ENCODE data around the gene ARHGAP45.

Gene ARHGAP45

DNA sequence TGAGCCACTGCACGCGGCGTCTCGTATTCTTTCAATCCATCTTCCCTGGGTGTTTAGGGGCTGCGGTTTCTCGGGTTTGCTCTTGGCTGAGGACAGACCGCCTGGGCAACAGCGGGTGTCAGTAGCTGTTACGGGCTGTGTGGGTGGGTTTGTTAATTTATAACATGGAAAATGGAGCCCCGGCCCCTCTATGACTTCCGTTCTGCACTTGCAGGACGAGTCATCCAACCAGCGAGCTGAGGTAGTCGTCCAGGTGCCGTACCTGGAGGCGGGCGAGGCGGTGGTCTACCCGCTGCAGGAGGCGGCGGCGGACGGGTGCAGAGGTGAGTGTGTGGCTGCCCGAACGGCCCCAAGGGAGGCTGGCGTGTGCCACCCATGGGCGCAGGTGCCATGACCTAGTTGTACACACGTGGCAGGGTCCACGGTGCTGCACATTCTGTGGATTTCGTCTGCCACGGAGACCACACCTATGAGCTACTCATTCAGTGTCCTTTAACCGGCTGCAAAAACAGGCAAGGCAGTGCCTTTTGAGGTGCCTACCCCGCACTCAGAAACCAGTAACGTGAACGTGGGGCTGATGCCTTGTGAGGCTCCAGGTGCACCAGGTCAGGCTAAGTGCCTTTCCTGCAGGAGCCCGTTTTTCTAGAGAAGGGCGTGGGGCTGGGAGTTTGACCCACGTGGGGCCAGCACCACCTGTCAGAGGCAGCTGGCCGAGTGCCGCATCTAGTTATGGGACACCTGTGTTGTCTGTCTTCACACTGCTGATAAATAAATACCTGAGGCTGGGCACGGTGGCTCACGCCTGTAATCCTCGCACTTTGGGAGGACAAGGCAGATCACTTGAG, 17.3 kb downstream of the ARHGAP45 start:
- no peak for DNase-seq (ENCODE audit: low read depth in 2 of 3, low spot score in 1 of 3)

DNA sequence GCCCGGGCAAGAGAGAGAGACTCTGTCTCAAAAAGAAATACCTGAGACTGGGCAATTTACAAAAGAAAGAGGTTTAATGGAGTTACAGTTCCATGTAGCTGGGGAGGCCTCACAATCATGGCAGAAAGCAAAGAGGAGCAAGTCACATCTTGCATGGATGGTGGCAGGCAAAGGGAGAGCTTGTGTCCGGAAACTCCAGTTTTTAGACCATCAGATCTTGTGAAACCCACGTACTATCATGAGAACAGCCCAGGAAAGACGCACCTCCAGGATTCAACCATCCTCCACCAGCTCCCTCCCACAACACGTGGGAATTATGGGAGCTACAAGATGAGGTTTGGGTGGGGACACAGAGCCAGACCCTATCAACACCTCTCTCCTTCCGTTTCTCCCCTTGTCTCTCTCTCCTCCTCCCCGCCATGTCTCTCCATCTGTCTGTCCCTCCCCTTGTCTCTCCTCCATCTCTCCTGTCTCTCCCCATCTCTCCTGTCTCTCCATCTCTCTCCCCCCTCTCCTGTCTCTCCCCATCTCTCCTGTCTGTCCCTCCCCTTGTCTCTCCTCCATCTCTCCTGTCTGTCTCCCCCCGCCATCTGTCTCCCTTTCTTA, 18.2 kb downstream of the ARHGAP45 start:
- DNase-seq (ENCODE audit: low read depth in 2 of 3, low spot score in 1 of 3), result no peak

DNA sequence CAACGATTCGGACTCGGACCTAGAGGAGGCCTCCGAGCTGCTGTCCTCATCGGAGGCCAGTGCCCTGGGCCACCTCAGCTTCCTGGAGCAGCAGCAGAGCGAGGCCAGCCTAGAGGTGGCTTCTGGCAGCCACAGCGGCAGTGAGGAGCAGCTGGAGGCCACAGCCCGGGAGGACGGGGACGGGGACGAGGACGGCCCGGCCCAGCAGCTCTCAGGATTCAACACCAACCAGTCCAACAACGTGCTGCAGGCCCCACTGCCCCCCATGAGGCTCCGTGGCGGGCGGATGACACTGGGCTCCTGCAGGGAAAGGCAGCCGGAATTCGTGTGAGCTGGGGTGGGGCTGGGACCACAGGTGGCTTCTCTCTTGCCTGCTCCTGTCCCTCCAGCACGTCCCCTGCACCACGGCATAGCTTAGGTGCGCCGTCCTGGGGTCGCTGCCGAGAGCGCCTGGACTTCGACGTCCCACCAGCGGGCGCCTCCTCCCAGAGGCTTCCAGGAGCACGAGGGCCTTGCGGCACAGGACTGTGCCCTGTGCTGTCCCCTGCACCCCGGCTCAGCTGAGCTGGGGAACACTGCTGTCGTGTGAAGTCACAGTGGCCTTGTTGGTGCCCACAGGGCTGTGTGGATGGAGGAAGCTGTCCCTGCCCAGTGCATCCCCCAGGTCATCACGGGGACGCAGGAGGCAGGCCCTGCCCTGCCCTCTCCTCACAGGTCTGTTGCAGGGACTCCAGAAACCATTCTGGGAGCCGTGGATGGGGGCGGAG, 18.9 kb downstream of the ARHGAP45 start:
- no peak for DNase-seq (ENCODE audit: low read depth in 2 of 3, low spot score in 1 of 3)

DNA sequence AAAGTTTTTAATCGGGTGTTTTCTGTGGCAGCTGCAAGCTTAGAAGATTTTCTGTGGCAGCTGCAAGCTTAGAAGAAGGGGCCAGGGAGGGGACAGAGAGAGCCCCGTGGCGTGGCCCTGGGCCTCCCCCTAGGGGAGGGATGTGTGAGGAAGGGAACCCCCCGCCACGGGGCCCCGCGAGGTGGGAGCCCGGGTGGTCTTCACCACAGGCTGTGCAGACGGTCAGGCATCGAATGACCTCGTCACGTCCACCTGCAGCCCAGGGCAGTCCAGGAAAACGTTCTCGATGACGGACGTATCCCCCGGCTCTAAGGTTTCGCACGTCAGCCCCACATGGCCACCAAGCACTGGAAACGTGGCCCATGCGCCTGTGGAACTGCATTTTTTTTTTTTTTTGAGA, 19.6 kb downstream of the ARHGAP45 start:
- DNase-seq (ENCODE audit: low read depth in 2 of 3, low spot score in 1 of 3), result no peak

DNA sequence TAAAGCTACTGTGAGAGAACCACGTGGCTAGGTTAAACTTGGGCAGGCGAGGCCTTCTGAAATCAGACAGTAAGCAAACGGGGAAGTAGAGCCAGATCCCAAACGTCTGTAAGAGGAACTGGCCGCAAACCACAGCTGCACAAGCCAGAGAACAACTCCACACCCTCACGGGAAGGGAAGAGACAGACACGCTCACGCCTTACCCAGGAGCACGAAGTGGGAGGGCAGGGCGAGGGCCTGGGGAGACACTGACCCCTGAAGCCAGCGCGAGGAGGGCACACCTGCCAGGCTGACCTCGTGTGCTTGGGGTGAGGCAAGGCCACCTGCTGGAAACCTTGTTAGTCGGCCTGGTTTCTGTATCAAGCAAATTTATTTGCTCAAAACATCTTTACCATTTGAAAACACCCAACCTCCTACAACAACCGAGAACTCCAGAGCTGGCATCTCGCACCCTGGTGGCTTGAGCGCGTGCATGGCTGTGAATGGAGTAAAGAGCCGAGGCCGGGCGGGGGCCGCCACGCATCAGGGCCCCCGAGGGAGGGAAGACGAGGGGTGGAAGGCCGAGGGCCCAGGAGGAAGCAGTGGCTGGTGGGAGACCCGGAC, 20.9 kb downstream of the ARHGAP45 start:
- DNase-seq (ENCODE audit: low read depth in 2 of 3, low spot score in 1 of 3), result no peak

DNA sequence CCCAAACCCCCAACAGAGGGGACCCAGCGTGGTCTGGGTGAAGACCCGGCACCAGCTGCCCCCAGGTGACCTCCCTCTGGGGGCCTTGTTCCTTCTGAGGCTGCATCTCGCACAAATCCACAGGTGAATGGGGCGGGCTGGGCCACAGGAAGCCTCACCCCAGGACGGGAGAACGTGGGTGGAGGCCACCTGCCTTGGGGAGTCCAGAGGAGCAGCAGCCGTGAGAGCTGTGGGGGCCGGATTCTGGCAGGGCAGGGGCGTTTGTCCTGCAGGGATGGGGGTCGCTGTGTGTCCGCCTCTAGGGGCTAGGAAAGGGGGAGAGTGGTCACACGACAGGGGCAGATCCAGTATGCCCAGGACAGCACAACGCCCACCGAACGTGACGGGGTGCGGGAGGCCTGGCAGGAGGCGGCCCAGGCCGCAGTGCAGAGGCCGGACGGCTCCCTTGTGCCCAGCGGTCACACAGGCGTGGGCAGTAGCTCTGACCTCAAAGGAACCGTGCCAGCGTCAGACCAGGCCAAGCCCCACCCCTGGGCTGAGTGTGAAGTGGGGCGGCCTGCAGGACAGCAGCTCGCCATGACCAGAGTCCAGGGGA, 21.5 kb downstream of the ARHGAP45 start:
- no peak for DNase-seq (ENCODE audit: low read depth in 2 of 3, low spot score in 1 of 3)

DNA sequence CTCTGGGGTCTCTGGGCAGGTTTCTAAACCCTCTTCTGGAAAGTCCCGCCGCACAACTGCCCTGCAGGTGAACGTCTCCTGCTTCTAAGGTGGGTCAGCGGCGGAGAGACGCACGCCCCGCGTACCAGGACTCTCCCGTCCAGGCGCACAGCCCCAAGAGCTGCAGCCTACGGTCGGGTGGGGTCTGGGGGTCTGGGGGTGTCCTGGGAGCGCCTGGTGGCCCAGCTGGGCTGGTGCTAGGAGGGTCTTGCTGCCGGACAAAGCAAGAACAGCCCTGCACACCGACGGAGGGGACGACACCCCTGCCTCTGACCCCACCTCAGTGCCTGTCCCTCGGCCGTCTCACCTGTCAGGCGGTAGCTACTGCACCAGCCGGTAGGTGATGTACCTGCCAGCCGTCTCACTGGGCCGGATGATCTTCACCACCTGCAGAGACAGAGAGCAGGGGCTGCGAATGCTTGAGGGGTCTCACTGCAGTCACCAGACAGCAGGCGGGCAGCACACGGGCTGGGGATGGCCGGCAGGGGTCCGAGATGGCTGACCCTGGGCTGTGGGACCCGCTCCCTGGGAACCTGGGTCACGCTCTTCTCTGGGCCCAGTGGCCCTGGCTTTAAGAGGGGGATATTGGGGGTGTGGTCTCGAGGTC, 22.3 kb downstream of the ARHGAP45 start:
- no peak for DNase-seq (ENCODE audit: low read depth in 2 of 3, low spot score in 1 of 3)

DNA sequence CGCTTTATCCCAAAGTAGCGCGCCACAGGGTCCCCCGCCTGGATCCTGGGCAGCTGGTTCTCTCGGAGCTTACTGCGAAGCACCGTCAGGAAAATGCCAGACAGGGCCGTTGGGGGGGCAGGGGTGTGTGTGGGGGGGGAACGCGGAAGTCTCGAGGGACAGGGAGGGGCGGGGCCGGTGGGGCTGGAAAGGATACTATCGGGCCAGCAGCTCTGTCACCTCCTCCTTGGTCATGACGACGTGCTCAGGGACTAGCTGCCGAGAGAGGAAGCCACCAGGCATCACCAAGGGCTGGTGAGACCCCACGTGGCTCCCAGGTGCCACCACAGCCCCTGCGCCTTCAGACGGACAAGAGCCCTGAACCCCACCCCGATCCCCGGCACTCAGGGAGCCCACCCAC, 22.9 kb downstream of the ARHGAP45 start:
- no peak for DNase-seq (ENCODE audit: low read depth in 2 of 3, low spot score in 1 of 3)

DNA sequence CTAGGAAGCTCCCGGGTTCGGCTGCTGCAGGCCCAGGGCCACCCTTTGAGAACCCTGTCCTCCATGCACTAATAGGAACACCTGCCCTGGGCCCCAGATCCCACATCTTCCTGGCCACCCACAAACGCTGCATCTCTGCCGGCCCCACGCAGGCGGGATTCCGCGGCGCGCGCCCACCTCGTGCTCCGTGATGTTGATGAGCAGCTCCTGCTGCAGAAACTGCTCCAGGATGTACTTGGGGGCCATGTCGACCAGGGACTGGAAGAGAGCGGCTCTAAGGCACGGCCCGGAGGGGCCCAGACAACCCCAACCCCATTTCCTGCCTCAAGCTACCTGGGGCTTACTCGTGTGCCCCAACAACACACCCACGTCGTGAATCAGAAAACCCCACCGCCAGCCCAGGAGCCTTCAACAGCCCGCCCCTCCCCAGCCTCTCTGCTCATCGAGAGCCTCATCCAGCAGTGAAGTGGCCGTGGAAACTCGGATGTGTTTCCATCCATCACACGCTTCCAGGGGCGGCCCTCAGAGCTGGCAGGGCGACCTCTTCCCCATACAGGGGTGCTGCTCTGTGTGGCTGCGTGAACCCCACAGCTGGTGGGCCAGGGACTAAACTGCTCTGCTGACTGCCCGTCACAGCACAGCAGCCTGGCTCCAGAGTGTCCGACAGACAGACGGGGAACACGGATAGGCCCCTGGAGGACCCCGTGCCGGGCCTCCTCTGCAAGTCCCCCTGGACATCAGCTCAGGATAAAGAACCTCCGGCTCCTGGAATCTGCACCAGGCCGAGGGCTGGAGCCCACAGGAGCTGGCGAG, 24.0 kb downstream of the ARHGAP45 start:
- no peak for DNase-seq (ENCODE audit: low read depth in 2 of 3, low spot score in 1 of 3)

DNA sequence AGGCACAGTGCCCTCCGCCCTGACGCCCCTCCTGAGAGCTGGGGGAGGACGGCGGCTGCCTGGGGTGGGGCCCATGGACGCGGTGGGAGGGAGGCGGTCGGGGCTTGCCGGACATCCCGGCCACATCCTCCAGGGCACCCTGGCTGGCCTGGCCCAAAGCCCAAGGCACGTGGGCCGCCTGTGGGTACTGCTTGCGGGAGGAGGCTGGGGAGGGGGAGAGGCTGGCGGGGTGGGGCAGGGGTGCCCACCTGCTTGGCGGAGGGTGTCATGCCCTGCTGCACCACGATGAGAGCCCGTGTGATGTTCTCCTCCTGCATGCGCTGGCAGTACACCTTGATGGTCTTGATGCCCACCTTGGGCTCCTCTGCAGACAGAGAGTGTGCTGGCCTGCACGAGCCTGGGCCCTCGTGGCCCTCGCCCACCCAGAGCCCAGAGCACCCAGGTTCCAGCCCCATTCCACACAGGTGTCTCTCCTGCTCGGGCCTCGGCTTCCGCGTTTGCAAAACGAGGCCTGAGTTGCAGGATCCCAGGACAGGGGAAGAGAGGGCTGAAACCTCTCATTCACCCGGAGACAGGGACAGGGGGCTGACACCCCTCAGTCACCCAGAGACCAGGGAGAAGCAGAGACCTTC, 24.7 kb downstream of the ARHGAP45 start:
- no peak for DNase-seq (ENCODE audit: low read depth in 2 of 3, low spot score in 1 of 3)

DNA sequence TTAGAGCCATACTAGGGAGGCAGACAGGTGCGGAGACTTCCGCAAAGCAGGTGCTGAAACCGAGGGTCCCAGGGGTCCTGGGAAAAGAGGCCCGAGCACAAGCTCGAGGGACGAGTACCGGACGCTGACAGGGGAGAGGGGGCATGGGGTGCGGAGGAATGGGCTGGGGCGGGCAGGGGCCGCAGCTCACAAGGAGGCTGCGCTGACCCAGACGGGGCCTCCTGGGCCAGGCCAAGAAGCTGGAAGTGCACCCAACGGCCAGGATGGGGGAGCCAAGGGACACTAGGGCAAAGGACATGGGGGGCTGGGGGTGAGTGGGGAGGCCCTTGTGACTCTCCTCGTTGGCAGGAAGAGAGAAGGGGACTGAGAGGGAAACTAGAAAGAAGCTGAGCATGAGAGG, 26.4 kb downstream of the ARHGAP45 start:
- no peak for DNase-seq (ENCODE audit: low read depth in 2 of 3, low spot score in 1 of 3)

DNA sequence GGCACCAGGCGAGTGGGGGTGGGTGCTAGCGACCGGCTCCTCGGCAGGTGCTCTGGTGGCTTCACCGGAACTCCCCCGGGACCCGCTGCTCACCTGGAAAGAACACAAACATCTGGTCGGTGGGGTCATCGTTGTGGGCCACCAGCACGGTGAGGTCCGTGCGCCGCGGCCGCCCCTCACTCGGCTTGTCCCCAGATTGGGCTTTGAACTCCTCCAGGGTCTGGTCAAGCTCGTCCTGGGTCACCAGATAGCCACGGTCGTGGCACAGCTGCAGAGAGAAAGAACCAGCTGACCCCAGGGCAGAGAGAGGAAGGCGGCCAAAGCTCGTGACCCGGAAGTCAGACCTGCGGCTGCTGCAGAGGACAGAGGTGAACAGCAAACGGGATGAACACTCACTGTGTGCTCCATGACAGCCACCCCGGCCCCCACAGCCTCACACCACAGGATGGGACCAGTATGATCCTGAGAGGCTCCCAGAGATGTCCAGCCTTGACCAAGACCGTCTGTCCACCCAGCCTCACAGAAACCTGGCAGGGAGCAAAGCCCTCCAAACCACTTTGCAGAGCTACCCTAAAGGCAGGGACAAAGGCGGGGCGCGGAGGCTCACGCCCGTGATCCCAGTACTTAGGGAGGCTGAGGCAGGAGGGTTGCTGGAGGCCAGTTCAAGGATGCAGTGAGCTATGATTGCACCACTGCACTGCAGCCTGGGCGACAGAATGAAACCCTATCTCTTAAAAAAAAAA, 27.0 kb downstream of the ARHGAP45 start:
- no peak for DNase-seq (ENCODE audit: low read depth in 2 of 3, low spot score in 1 of 3)

DNA sequence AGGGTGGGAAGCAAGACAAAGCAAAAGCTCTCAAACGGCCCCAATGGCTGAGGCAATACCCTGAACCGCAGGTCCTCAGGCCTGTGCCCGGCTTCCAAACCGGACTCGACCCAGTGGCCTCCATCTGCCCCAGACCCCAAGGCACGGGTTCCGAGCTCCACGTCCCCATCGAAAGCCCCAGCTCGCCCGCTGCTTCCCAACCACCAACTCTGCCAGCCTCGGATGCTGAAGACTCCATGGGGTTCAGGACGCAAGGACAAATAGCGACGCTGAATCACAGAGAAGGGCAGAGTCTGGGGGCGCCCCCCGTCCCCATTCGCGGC, 27.6 kb downstream of the ARHGAP45 start:
- DNase-seq (ENCODE audit: low read depth in 2 of 3, low spot score in 1 of 3), result no peak

DNA sequence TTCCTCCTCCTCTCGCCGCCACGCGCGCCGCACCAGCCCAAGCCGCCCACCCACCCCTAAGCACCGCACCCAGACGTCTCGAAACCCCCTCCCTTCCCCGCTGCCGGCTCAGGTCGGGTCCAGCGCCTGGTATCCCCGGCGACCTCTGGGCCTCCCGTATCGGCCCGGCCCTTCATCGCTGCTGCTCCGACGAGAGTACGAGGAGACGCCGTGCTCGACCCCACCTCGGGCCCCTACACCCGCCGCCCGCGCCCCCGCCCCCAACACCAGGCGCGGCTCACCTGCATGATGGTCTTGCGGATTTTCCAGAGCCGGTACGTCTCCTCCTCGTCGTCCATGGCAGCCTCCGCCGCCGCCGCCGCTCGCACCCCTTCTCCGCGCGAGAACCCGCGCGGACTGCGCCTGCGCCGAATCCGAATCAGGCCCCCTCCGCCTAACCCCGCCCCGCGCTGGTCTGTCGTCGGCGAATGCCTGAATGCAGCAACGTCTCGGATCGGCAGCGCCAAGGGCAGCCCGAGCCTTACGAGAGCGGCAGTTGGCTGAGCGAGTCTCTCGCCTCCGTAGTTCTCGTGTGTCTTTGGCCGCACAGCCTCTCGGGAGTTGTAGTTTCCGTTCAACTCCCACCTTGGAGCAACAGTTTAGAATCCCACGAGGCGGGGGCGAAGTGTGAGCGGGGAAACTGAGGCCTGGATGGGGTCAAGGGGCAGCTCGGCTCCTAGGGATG, 28.2 kb downstream of the ARHGAP45 start, which contains the start of gene POLR2E:
POLR2E (minus strand) TSS at position 398 of the 724 bp plus-strand sequence; CDS start at position 338, 60 bp downstream.
- DNase-seq (ENCODE audit: low read depth in 2 of 3, low spot score in 1 of 3), result peak; percentile 97

DNA sequence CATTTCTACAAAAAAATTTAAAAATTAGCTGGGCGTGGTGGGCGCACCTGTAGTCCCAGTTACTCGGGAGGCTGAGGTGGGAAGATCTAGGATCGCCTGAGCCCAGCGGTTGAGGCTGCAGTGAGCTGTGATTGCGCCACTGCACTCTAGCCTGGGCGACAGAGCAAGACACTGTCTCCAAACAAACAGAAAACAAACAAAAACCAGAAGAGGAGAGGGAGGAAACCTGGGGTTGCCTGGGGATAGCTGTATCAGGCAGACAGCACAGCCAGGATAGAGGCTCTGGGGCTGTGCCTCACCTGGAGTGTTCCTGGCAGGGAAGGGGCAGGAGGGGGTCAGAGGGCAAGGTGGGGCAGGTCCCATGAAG, 30.8 kb downstream of the ARHGAP45 start:
- DNase-seq (ENCODE audit: low read depth in 2 of 3, low spot score in 1 of 3), result no peak

DNA sequence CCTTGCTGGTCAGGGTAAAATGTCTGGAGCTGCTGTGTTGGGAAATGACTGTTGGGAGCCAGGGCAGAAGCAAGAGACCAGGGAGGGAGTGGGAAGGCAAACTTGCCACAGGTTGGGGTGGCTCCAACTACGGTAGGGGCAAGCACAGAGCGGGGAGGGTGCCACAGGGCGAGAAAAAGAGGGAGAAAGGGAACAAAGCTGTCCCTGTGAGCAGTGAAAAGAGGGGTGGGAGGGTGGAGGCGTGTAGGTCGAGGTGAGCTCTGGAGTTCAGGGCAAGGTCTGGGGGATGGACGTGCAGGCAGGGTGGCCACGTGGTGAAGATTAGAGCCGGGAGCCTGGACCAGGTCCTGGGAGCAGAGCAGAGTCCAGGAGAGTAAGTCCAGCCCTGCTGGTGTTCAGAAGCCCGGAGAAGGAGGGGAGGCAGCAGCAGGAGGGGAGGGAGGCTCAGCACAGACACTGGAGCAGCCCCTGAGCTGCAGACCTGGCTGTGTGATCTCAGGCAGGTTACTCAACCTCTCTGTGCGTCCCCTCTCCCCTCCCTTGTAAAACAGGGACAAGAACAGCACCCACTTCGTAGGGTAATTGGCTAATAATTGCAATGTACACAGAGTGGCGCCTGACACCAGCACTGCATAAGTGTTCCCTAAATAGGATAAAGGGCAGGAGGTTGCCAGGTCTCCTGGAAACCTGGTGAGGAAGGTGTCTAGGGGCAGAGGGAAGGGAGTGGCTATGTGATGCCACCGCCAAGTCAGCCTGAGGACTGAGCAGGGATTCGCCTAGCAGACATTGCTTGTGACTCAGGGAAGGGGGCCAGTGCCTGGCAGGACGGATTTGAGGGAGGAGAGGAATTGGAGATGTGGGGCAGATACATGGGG, 31.4 kb downstream of the ARHGAP45 start:
- no peak for DNase-seq (ENCODE audit: low read depth in 2 of 3, low spot score in 1 of 3)

DNA sequence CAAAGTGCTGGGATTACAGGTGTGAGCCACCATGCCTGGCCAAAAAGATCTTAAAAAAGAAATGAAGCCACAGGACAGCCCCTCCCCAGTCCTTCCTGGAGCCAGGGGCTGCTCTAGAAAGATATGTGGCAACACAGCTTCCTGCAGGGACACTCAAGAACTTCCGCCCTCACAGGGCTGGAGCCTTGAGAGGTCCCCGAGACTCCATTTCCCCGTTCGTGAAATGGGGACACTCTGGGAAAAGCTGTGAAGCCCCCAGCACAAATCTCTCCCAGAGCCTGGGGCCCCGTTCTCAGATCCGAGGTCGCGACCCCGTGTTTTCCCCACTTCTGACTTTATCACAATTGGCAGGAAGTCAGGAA, 34.4 kb downstream of the ARHGAP45 start:
- DNase-seq (ENCODE audit: low read depth in 2 of 3, low spot score in 1 of 3), result no peak
